ENCODE data around the gene TFDP3.

DNA sequence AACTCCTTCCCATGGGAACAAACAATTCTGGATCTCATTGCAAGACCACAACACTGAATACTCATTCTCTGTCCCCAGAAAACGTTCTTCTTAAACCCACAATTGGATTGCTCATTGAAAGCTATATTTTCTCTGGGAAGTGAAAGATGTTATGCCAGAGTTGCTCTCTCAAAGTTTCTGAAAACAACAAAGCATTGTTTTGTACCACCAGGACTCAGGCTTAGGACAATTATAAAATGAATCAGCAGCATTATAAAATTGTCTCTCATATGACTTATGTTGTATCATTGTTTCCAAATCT lies 26.5 kb downstream of the TFDP3 start:
- TF ChIP-seq CTCF (IDR thresholded peaks at IDR 0.05) = no peak
- no peak for TF ChIP-seq EZH2 (IDR thresholded peaks at IDR 0.05)
- no peak for TF ChIP-seq EZH2phosphoT487 (IDR thresholded peaks at IDR 0.05)
